ENCODE results near the gene C3orf70.
A peak's percentile ranks its signal among the peaks of the same experiment; 100 is the strongest.

The C3orf70 gene

GRCh38 chr3:185075547-185075946 lies 77.3 kb downstream of the C3orf70 start:
- no peak overlapping the region for H3K27ac ChIP-seq
- TF ChIP-seq CTCF (IDR thresholded peaks at IDR 0.05) = no peak
- no peak for TF ChIP-seq ZFX (IDR thresholded peaks at IDR 0.05; ENCODE audit: borderline replicate concordance)

GRCh38 chr3:185071287-185071800 lies 81.5 kb downstream of the C3orf70 start:
- no peak overlapping the region for H3K27ac ChIP-seq
- TF ChIP-seq ZFX (IDR thresholded peaks at IDR 0.05; ENCODE audit: borderline replicate concordance) (no peak), CTCF (IDR thresholded peaks at IDR 0.05) (no peak)

- H3K27ac ChIP-seq = no peak overlapping the region
- TF ChIP-seq ZFX (IDR thresholded peaks at IDR 0.05; ENCODE audit: borderline replicate concordance) (no peak), CTCF (IDR thresholded peaks at IDR 0.05) (peak; percentile 24; the same call in 1 of the 2 replicates)
Observed at GRCh38 chr3:185070491-185071286, 82.2 kb downstream of the C3orf70 start.

- no peak overlapping the region for H3K27ac ChIP-seq
- TF ChIP-seq CTCF (IDR thresholded peaks at IDR 0.05) (no peak), ZFX (IDR thresholded peaks at IDR 0.05; ENCODE audit: borderline replicate concordance) (no peak)
Observed at GRCh38 chr3:185069037-185070030, 83.5 kb downstream of the C3orf70 start.

- H3K27ac ChIP-seq = no peak overlapping the region
- TF ChIP-seq ZFX (IDR thresholded peaks at IDR 0.05; ENCODE audit: borderline replicate concordance) (no peak), CTCF (IDR thresholded peaks at IDR 0.05) (no peak)
Observed at GRCh38 chr3:185067173-185067572, 85.7 kb downstream of the C3orf70 start.

- TF ChIP-seq CTCF (IDR thresholded peaks at IDR 0.05) = no peak
- TF ChIP-seq ZFX (IDR thresholded peaks at IDR 0.05; ENCODE audit: borderline replicate concordance) = no peak
Observed at GRCh38 chr3:185066251-185066650, 86.6 kb downstream of the C3orf70 start.

More at GRCh38 chr3:185066251-185066650, 86.6 kb downstream of the C3orf70 start:
- H3K27ac ChIP-seq = no peak overlapping the region

Measured in 22Rv1 (cell line).